EH (cell line): ENCODE data around the gene GRM1.

Source experiments
- DNase-seq: peaks from one replicate; pipeline ENCODE4 v3.0.0-alpha.2; 2015; ENCODE audit warnings: low read depth

Gene GRM1

DNA sequence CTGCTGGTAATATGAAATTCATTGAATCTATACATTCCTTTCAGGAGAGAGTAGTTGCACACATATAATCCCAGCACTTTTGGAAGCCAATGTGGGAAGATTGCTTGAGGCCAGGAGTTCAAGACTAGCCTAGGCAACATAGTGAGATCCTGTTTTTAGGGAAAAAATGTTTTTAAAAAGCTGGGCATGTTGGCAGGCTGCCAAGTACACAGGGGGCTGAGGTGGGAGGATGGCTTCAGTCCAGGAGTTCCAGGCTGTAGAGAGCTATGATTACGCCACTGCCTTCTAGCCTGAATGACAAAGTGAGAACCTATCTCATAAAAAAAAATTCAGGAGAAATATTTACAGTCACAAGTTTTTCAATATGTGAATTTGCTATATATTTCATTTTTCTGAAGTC, 71.9 kb downstream of the GRM1 start:
- no peak for DNase-seq

DNA sequence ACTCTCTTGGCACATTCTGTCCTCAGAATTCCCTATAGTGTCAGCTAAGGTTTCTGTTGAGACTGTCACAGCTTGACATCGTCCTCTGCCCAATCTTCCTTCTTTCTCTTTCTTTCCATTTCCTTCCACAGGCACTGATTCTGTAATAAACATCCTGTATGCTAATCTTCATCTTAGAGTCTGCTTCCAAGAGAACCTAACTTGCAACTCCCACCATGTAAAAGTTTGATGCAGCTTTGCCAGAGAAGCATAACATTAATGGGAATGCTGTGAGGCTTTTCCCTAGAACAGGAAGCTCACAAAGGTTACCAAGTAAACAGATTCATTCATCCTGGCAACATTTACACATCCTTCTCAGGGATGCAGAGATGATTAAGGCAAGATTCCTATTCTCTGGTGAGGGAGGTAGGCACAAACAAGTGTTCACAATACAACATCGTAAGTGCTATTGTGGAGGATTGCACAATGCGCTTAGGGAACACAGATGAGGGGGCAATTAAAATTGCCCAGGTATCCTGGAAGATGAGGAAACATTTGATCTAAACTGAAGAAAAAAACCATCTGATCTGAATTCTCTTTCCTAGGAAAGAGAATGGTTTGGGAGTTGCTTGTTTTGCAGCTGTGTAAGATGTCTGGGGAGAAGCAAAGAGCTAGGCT, 74.7 kb downstream of the GRM1 start:
- DNase-seq, result no peak

GRCh38 chr6:146106532-146106931, 77.7 kb downstream of the GRM1 start:
- DNase-seq, result no peak

GRCh38 chr6:146110990-146111389, 82.1 kb downstream of the GRM1 start:
- DNase-seq, result no peak

GRCh38 chr6:146111881-146112450, 83.1 kb downstream of the GRM1 start:
- DNase-seq, result no peak

- no peak for DNase-seq
These were observed 84.3 kb downstream of the GRM1 start for GRCh38 chr6:146113084-146113623.

GRCh38 chr6:146123616-146124015, 94.8 kb downstream of the GRM1 start:
- no peak for DNase-seq

- no peak for DNase-seq
These were observed 98.8 kb downstream of the GRM1 start for GRCh38 chr6:146127447-146128215.

GRCh38 chr6:146133866-146134265, 105.0 kb downstream of the GRM1 start:
- DNase-seq, result no peak

GRCh38 chr6:146135167-146135566, 106.3 kb downstream of the GRM1 start:
- no peak for DNase-seq

GRCh38 chr6:146146836-146147235, 118.0 kb downstream of the GRM1 start:
- no peak for DNase-seq

DNA sequence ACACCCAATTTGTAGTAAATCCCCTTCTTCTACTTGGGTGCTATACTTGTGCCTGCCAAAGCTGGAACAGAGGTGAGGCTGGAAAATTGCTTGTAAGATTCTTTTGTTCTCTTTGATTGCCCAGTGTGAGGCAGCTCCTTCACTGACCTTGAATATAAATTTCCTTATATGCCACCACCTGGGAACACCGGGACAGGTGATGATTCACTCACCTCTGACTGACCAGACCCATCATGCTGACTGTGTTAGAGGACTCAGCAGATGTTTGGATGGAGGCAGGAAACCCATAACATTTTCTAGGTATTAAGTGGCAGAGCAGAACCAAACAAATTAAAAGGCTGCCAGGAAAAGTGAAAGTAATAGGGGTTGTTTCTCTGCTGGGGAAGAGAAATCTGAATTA, 120.9 kb downstream of the GRM1 start:
- no peak for DNase-seq

GRCh38 chr6:146153040-146153758, 124.3 kb downstream of the GRM1 start:
- DNase-seq, result no peak

GRCh38 chr6:146154197-146154596, 125.3 kb downstream of the GRM1 start:
- DNase-seq, result no peak

- DNase-seq, result no peak
These were observed 132.8 kb downstream of the GRM1 start for GRCh38 chr6:146161664-146162063.

DNA sequence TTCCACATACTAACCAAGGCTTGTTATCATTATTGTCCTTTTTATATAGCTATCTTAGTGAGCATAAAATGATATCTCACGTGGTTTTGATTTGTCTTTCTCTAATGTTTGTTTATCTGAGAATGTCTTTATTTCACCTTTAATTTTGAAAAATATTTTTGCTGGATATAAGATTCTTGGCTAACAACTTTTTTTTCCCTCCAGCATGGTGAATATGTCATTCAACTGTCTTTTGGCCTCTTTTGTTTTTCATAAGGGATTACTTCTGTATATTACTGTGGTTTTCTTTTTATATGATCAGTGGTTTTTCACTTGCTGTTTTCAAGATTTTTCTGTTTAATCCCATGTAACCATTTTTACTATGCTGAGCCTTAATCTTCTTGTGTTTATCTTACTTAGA, 141.0 kb downstream of the GRM1 start:
- DNase-seq, result no peak

DNA sequence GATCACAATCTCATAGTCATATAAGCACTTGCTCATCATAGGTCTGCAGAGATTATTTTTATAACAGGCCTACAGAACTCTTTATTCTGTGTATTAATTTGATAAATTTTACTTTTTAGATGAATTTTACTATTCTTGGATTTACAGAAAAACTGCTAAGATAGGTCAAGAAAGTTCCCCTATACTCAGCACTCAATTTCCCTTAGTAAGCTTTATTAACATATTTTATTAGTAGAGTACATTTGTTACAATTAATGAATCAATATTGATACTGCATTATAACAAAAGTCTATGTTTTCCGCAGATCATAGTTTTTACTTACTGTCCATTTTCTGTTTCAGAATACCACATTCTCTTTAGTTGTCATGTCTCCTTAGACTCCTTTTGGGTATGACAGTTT, 148.9 kb downstream of the GRM1 start:
- DNase-seq, result no peak

GRCh38 chr6:146183831-146184230, 155.0 kb downstream of the GRM1 start:
- no peak for DNase-seq

- no peak for DNase-seq
These were observed 155.8 kb downstream of the GRM1 start for GRCh38 chr6:146184701-146185100.

DNA sequence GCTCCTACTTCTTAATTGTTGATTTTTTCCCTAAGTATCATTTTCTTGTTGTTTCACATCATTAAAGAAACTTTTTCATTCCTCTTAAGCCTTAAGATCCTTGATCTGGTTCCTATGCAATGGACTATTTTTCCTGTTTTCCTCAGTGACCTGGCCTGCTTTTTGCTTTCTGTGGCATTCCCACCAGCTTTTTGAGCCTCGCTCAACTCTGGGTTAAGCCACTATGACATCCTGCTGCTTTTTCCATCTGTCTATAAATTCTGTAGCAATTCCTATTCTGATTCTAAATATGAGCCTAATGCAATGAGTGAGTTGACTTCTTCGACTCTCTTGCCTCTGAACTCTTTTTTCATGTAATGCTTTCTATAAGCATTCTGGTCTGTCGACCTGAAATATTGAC, 160.3 kb downstream of the GRM1 start:
- DNase-seq, result no peak

- DNase-seq, result no peak
These were observed 161.7 kb downstream of the GRM1 start for GRCh38 chr6:146190581-146190980.

- no peak for DNase-seq
These were observed 162.3 kb downstream of the GRM1 start for GRCh38 chr6:146191166-146191565.

DNA sequence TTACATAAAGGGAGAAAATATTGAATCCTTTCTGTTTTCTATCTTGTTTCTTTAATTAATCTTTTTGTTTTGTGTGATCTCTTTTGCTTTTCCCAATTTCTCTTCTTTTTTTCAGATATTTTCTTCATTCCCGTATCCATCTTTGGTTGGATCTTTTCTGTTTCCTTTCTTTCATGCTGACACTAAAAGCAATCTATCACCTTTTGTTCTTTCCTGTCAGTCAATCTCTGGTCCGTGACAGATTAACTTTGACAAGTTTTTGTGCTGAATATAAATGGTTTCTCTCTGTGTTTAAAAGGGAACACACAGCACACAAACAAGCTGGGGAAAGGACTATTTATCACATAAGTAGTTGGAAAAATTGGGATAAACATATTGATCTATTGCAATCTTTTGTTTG, 162.8 kb downstream of the GRM1 start:
- DNase-seq, result no peak
